PFSK-1 (cell line): ENCODE results near the gene MYO1D.

Source experiments
- FOXP2 ChIP-seq: optimal IDR thresholded peaks from 2 replicates; pipeline ENCODE3; 2011; ENCODE audit warnings: borderline replicate concordance, control low read depth, inconsistent platforms; ENCODE audit not compliant: insufficient read depth; ENCODE audit errors: extremely low read length, extremely low read depth
- POLR2AphosphoS5 ChIP-seq: IDR thresholded peaks from 2 replicates; pipeline ENCODE4 v1.6.1; 2012; ENCODE audit warnings: low read depth, mild to moderate bottlenecking, control low read depth, low read length, moderate library complexity
- SIN3A ChIP-seq: IDR thresholded peaks from 2 replicates; pipeline ENCODE4 v1.6.1; 2012; ENCODE audit warnings: mild to moderate bottlenecking, low read length, moderate library complexity, borderline replicate concordance; ENCODE audit not compliant: insufficient read depth
- TAF1 ChIP-seq: IDR thresholded peaks from 2 replicates; pipeline ENCODE4 v1.6.1; 2012; ENCODE audit warnings: low read length, control low read depth, borderline replicate concordance; ENCODE audit not compliant: insufficient read depth
- TF ChIP-seq, protein P1 (sequence below), 2 experiments: IDR thresholded peaks; 2 replicates each; pipeline versions ENCODE4 v1.6.1 to v1.8.0; 2011 to 2012; ENCODE audit warnings: low read depth in 2 of 2, low read length in 2 of 2, control low read depth in 1 of 2, inconsistent platforms in 1 of 2, mild to moderate bottlenecking in 1 of 2, moderate library complexity in 1 of 2; ENCODE audit not compliant: insufficient read depth in 1 of 2

Gene MYO1D

DNA sequence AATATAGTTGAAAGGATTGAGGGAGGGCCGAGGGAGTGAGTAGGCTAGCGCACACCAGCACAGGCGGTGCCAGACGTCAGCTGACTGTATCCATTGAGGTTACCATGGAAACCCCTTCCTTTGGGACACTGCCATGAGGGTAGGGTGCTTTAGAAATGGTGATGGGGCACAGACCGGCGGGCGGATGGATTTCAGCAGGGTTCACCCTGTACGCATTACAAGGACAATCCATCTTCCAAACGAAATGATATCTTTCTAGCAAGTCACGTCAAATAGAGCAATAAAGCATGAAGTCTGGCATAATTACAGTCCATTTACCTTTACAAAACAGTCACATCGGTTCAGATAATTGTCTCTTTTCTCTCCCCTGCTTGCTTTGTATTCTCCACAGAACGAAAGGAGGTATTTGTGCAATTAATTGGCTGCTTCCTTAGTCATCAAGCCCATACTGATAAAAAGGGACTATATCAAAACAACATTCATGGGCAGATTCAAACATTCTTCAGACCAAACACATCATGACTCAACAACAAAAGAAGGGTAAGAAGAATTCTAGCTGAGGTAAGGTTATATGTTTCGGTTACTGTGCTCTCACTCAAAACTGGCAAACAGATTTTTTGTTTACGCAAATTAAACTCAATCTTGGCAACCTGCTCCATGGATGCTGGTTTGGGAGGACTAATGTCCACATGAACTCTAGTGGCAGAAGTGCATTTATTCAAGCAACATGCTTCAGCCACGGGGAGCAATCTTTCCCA is 249.5 kb downstream of the MYO1D start:
- no peak for TF ChIP-seq FOXP2
- no peak for TF ChIP-seq TAF1

DNA sequence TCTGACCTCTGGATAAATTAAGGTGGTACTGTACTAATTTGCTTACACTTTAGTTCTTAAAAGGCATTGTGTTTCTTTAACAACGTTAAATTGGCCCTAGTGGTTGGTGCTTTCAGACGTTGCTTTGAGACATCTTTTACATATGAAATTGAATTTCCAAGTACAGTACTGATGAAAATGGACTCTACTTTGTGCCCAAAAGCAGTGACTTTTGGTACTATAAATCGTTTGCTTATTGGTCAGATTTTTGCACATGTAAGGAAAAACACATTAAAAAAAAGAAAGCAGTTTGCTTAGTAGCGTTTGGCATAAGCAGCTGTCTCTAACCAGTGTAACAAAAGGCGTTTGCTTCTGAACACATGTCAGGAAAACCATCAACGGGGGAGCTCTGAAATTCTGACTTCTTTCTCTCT is 250.5 kb downstream of the MYO1D start:
- TF ChIP-seq, protein P1, sequence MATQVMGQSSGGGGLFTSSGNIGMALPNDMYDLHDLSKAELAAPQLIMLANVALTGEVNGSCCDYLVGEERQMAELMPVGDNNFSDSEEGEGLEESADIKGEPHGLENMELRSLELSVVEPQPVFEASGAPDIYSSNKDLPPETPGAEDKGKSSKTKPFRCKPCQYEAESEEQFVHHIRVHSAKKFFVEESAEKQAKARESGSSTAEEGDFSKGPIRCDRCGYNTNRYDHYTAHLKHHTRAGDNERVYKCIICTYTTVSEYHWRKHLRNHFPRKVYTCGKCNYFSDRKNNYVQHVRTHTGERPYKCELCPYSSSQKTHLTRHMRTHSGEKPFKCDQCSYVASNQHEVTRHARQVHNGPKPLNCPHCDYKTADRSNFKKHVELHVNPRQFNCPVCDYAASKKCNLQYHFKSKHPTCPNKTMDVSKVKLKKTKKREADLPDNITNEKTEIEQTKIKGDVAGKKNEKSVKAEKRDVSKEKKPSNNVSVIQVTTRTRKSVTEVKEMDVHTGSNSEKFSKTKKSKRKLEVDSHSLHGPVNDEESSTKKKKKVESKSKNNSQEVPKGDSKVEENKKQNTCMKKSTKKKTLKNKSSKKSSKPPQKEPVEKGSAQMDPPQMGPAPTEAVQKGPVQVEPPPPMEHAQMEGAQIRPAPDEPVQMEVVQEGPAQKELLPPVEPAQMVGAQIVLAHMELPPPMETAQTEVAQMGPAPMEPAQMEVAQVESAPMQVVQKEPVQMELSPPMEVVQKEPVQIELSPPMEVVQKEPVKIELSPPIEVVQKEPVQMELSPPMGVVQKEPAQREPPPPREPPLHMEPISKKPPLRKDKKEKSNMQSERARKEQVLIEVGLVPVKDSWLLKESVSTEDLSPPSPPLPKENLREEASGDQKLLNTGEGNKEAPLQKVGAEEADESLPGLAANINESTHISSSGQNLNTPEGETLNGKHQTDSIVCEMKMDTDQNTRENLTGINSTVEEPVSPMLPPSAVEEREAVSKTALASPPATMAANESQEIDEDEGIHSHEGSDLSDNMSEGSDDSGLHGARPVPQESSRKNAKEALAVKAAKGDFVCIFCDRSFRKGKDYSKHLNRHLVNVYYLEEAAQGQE (IDR thresholded peaks at IDR 0.05; ENCODE audit: insufficient read depth in 1 of 2, low read depth in 2 of 2, low read length in 2 of 2): no peak
- TF ChIP-seq SIN3A: no peak
- no peak for TF ChIP-seq TAF1
- TF ChIP-seq POLR2AphosphoS5: no peak
- TF ChIP-seq FOXP2: no peak

DNA sequence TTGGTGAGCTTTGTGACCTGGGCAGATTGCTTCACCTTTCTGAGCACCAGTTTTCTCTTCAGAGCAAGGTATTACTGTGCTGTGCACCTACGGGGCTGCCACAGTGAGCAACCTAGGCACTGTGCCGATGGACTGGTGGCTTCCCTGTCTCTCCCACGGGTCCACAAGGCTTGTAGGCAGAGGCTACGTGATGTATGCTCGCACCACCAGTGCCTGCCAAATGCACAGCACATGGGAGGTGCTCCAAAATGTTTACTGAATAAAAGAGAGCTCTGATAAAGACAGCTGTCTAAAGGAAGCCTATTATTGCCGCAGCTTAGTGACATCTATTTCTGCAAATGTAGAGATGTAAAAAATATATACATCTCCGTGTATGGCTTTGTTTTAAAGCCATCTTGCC is 251.0 kb downstream of the MYO1D start:
- TF ChIP-seq FOXP2 (no peak), TAF1 (no peak), POLR2AphosphoS5 (no peak), SIN3A (no peak)
- TF ChIP-seq, protein P1 (IDR thresholded peaks at IDR 0.05; ENCODE audit: insufficient read depth in 1 of 2, low read depth in 2 of 2, low read length in 2 of 2): no peak

DNA sequence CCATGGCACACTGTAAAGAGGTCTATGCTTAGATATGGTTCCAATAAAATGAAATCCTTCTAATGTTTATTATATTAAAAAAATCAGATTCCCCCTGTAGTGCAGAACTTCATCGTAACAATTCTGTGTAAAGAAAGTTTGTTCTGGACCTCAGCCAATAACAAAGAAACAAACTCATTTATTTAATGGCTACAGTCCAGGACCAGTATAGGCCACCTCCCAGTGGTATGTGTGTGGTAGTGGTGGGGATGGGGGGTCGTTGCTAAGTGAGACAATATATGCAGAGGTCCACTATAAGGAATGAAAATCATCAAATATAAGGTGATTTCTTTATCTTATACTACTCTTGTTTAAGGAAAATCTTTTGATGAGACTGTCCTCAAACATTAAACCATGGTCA is 253.7 kb downstream of the MYO1D start:
- no peak for TF ChIP-seq FOXP2
- TF ChIP-seq POLR2AphosphoS5: no peak
- no peak for TF ChIP-seq SIN3A
- no peak for TF ChIP-seq TAF1
- TF ChIP-seq, protein P1 (IDR thresholded peaks at IDR 0.05; ENCODE audit: insufficient read depth in 1 of 2, low read depth in 2 of 2, low read length in 2 of 2): no peak

DNA sequence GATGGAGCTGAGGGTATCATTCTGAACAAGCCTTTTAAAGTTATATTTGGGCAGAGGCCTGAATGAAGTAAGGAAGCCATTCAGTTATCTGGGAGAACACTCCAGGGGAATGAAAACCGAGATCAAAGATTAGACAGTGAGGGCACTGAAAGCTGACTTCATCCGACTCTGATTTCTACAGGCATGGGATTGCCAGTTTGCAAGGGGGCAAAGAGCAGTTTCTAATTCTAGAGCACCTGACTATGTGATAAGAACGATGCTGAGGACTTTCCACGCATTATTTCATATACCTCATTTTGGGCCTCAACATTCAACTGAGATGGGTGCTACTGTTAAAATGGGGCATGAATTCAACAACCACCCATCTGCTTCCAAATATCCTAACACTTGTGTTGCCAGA is 254.4 kb downstream of the MYO1D start:
- TF ChIP-seq, protein P1 (IDR thresholded peaks at IDR 0.05; ENCODE audit: insufficient read depth in 1 of 2, low read depth in 2 of 2, low read length in 2 of 2): no peak
- TF ChIP-seq TAF1 (no peak), POLR2AphosphoS5 (no peak), SIN3A (no peak), FOXP2 (no peak)
